Measurements from ENCODE around the gene LRP1-AS.

LRP1-AS gene

DNA sequence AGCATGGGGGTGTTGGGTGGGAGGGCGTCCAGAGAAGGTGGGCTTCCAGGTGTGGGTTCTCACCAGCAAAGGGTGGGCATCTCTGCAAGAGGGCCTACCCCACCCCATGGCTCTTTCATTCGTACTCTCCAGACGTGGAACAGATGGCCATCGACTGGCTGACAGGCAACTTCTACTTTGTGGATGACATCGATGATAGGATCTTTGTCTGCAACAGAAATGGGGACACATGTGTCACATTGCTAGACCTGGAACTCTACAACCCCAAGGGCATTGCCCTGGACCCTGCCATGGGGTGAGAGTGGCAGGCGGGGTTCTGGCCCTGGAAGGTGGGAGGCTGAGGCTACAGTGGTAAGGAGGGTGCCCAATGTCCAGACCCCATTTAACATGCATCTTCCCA, 6.7 kb upstream of the LRP1-AS start:
- 98% methylated on average over 6 of the region's 6 CpGs for WGBS
- H3K27ac ChIP-seq (ENCODE audit: low read length, poor library complexity, severe bottlenecking), result no peak overlapping the region

DNA sequence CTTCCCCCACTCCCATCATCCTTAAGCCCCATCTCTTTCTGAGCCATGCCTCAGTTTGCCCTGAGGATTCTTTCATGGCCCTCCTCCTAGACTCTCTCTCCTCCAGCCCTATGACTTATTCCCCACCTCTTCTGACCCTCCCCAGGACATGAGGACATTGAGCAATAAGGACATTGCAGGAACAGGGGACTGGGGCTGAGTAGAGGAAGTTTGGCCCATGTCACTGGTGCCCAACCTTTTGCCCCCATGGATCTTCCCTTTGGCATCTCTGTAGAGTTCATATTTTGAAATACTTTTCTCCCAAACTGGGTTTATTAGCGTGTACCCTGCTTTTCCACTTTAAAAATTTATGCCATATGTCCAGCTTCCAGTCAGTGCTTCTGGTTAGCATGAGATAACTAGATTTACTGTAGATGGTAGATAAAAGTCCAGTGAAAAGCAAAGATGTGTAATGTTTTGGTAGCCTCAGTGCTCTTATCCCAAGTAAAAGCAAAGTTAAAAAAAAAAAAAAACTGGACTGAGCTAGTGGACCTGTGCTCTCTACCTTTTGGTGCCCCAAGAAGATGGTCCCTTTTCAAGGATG, 6.1 kb upstream of the LRP1-AS start:
- H3K79me1 ChIP-seq (replicated peaks; ENCODE audit: low read length, poor library complexity, severe bottlenecking), result peaks cover 41% of the 10 kb centered on the region
- no peak overlapping the region for H2BK12ac ChIP-seq (ENCODE audit: low read length in 2 of 2)
- H3K4me2 ChIP-seq (ENCODE audit: low read length, poor library complexity, severe bottlenecking), result no peak overlapping the region
- H2AFZ ChIP-seq (ENCODE audit: low read depth, low read length), result no peak overlapping the region
- no peak overlapping the region for H4K8ac ChIP-seq (ENCODE audit: low read length)
- peak overlapping the region; percentile 88 for H3K27ac ChIP-seq (ENCODE audit: low read length, poor library complexity, severe bottlenecking)
- H3K23ac ChIP-seq (ENCODE audit: low read length in 2 of 2), result no peak overlapping the region
- DNase-seq, result no peak
- H2BK120ac ChIP-seq (ENCODE audit: low read depth, low read length), result no peak overlapping the region
- no peaks in the 10 kb centered on the region for H3K9me3 ChIP-seq (ENCODE audit: control insufficient read depth, low read length)
- no peak overlapping the region for H3K18ac ChIP-seq (ENCODE audit: low read depth in 1 of 2, low read length in 2 of 2)
- peaks cover 40% of the 10 kb centered on the region for H3K4me1 ChIP-seq (ENCODE audit: control insufficient read depth, insufficient read depth, low read depth, low read length)
- H3K36me3 ChIP-seq (ENCODE audit: control insufficient read depth in 1 of 2, insufficient read depth in 2 of 2, low read depth in 1 of 2, low read length in 2 of 2), result peaks cover 68 to 79% of the 10 kb centered on the region in 2 experiments
- H4K91ac ChIP-seq (ENCODE audit: low read length), result no peak overlapping the region
- peak overlapping the region; percentile 76 for H2AK5ac ChIP-seq (ENCODE audit: low read length, severe bottlenecking)
- H3K4me3 ChIP-seq (ENCODE audit: insufficient read depth in 1 of 2, low read depth in 1 of 2, low read length in 2 of 2), result no peak overlapping the region
- WGBS, result no CpG with 5 or more reads among the region's 1 CpG
- no peaks in the 10 kb centered on the region for H3K27me3 ChIP-seq (ENCODE audit: control insufficient read depth in 1 of 2, insufficient read depth in 1 of 2, low read length in 2 of 2)
- peak overlapping the region; percentile 88 for H3K9ac ChIP-seq (ENCODE audit: low read length)
- no peak overlapping the region for H2BK5ac ChIP-seq (ENCODE audit: low read depth, low read length, poor library complexity, severe bottlenecking)
- H3K14ac ChIP-seq (ENCODE audit: low read length in 2 of 2), result no peak overlapping the region
- H2BK15ac ChIP-seq (ENCODE audit: low read depth, poor library complexity, severe bottlenecking), result no peak overlapping the region
- no peak overlapping the region for H3K4ac ChIP-seq (ENCODE audit: low read depth in 1 of 2, low read length in 2 of 2)

More for the DNA sequence above, 6.7 kb upstream of the LRP1-AS start:
- H3K23ac ChIP-seq (ENCODE audit: low read length in 2 of 2), result no peak overlapping the region
- no peak overlapping the region for H3K4me2 ChIP-seq (ENCODE audit: low read length, poor library complexity, severe bottlenecking)
- no peak overlapping the region for H3K4me3 ChIP-seq (ENCODE audit: insufficient read depth in 1 of 2, low read depth in 1 of 2, low read length in 2 of 2)
- H4K8ac ChIP-seq (ENCODE audit: low read length), result no peak overlapping the region
- H3K36me3 ChIP-seq (ENCODE audit: control insufficient read depth in 1 of 2, insufficient read depth in 2 of 2, low read depth in 1 of 2, low read length in 2 of 2), result peaks cover 74 to 82% of the 10 kb centered on the region in 2 experiments
- H3K18ac ChIP-seq (ENCODE audit: low read depth in 1 of 2, low read length in 2 of 2), result no peak overlapping the region
- H4K91ac ChIP-seq (ENCODE audit: low read length), result no peak overlapping the region
- H3K4ac ChIP-seq (ENCODE audit: low read depth in 1 of 2, low read length in 2 of 2), result no peak overlapping the region
- H2AFZ ChIP-seq (ENCODE audit: low read depth, low read length), result no peak overlapping the region
- H2BK120ac ChIP-seq (ENCODE audit: low read depth, low read length), result no peak overlapping the region
- H3K9ac ChIP-seq (ENCODE audit: low read length), result peak overlapping the region; percentile 58
- H3K4me1 ChIP-seq (ENCODE audit: control insufficient read depth, insufficient read depth, low read depth, low read length), result peaks cover 35% of the 10 kb centered on the region
- no peaks in the 10 kb centered on the region for H3K9me3 ChIP-seq (ENCODE audit: control insufficient read depth, low read length)
- no peak overlapping the region for H2AK5ac ChIP-seq (ENCODE audit: low read length, severe bottlenecking)
- H2BK12ac ChIP-seq (ENCODE audit: low read length in 2 of 2), result no peak overlapping the region
- H2BK5ac ChIP-seq (ENCODE audit: low read depth, low read length, poor library complexity, severe bottlenecking), result no peak overlapping the region
- H3K14ac ChIP-seq (ENCODE audit: low read length in 2 of 2), result no peak overlapping the region
- H3K79me1 ChIP-seq (replicated peaks; ENCODE audit: low read length, poor library complexity, severe bottlenecking), result peaks cover 40% of the 10 kb centered on the region
- no peak for DNase-seq
- no peak overlapping the region for H2BK15ac ChIP-seq (ENCODE audit: low read depth, poor library complexity, severe bottlenecking)
- H3K27me3 ChIP-seq (ENCODE audit: control insufficient read depth in 1 of 2, insufficient read depth in 1 of 2, low read length in 2 of 2), result no peaks in the 10 kb centered on the region

DNA sequence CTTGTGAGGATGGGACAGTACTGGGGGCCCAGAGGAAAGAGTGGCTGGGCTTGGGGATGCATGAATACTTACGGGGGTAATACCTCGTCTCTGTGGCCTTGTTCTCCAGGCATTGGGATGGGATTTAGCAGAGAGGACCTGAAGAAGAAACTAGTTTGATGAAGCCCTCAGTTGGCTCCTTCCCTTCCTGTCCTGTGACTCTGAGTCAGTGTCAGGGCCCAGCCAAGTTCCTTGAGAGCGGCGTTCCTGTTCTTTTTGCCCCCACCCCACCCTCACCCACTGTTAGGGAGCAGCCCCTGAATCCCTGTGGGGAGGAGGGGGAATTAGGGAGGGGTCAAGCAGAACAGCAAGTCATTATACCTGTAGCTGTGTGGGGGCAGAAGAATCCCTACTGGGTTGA, 5.2 kb upstream of the LRP1-AS start:
- H3K4me1 ChIP-seq (ENCODE audit: control insufficient read depth, insufficient read depth, low read depth, low read length), result peaks cover 46% of the 10 kb centered on the region
- H2AFZ ChIP-seq (ENCODE audit: low read depth, low read length), result no peak overlapping the region
- no peak overlapping the region for H3K4me2 ChIP-seq (ENCODE audit: low read length, poor library complexity, severe bottlenecking)
- no peaks in the 10 kb centered on the region for H3K27me3 ChIP-seq (ENCODE audit: control insufficient read depth in 1 of 2, insufficient read depth in 1 of 2, low read length in 2 of 2)
- H4K8ac ChIP-seq (ENCODE audit: low read length), result no peak overlapping the region
- H2AK5ac ChIP-seq (ENCODE audit: low read length, severe bottlenecking), result peak overlapping the region; percentile 76
- 100% methylated on average over 2 of the region's 4 CpGs for WGBS
- DNase-seq, result no peak
- H3K4me3 ChIP-seq (ENCODE audit: insufficient read depth in 1 of 2, low read depth in 1 of 2, low read length in 2 of 2), result peak overlapping the region in 1 of 2 experiments; percentile 25
- no peak overlapping the region for H4K91ac ChIP-seq (ENCODE audit: low read length)
- no peak overlapping the region for H3K4ac ChIP-seq (ENCODE audit: low read depth in 1 of 2, low read length in 2 of 2)
- H3K14ac ChIP-seq (ENCODE audit: low read length in 2 of 2), result no peak overlapping the region
- no peak overlapping the region for H3K23ac ChIP-seq (ENCODE audit: low read length in 2 of 2)
- H3K9ac ChIP-seq (ENCODE audit: low read length), result peak overlapping the region; percentile 88
- no peak overlapping the region for H2BK5ac ChIP-seq (ENCODE audit: low read depth, low read length, poor library complexity, severe bottlenecking)
- H3K9me3 ChIP-seq (ENCODE audit: control insufficient read depth, low read length), result no peaks in the 10 kb centered on the region
- H3K79me1 ChIP-seq (replicated peaks; ENCODE audit: low read length, poor library complexity, severe bottlenecking), result peaks cover 37% of the 10 kb centered on the region
- H2BK15ac ChIP-seq (ENCODE audit: low read depth, poor library complexity, severe bottlenecking), result no peak overlapping the region
- H3K18ac ChIP-seq (ENCODE audit: low read depth in 1 of 2, low read length in 2 of 2), result no peak overlapping the region
- peak overlapping the region; percentile 88 for H3K27ac ChIP-seq (ENCODE audit: low read length, poor library complexity, severe bottlenecking)
- no peak overlapping the region for H2BK120ac ChIP-seq (ENCODE audit: low read depth, low read length)
- H3K36me3 ChIP-seq (ENCODE audit: control insufficient read depth in 1 of 2, insufficient read depth in 2 of 2, low read depth in 1 of 2, low read length in 2 of 2), result peaks cover 62 to 79% of the 10 kb centered on the region in 2 experiments
- H2BK12ac ChIP-seq (ENCODE audit: low read length in 2 of 2), result no peak overlapping the region

DNA sequence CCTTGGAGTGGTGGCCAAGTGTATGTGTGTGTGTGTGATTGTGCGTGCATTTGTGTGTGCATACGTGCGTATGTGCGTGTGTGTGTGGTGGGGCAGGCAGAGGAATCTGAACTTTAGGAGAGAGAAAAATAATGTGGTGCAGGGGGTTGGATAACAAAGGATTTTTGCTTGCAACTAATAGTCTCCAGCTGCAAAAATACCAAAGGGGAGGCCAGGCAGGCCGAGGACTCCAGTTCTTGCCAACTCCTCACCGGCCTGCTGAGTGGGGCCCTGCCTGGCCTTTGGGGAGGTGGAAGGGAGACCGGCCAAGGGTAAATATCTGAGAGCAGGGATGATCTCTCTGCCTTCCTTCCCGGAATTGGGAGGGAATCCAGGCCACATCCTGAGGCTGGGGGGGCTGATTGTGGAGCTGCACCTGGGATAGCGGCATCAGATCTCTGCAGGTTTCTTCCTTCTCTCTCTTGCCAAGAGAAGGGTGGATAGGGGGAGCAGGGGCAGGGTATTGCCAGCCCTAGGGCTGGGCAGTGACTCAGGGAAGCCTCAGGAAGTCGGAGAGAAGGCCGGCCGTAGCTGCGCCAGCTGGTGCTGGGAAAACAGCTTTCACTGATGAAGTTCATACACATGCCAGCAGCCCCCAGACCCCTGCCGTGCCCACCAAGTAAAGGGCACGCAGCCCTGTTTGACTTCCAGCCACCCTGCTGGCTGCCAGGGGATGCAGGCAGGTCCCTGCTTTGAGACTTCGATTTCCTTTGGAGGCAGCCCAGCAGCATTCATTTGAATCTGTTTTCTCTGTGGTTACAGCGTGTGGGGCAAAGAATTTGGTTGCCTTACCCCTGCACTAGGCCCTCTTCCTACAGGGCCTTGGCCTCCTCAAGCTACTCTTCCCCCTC, 4.6 kb upstream of the LRP1-AS start:
- peak overlapping the region; percentile 76 for H2AK5ac ChIP-seq (ENCODE audit: low read length, severe bottlenecking)
- peaks cover 52% of the 10 kb centered on the region for H3K4me1 ChIP-seq (ENCODE audit: control insufficient read depth, insufficient read depth, low read depth, low read length)
- no peak for DNase-seq
- H3K18ac ChIP-seq (ENCODE audit: low read depth in 1 of 2, low read length in 2 of 2), result peak overlapping the region in 1 of 2 experiments; percentile 44
- H3K27ac ChIP-seq (ENCODE audit: low read length, poor library complexity, severe bottlenecking), result peak overlapping the region; percentile 88
- no peaks in the 10 kb centered on the region for H3K27me3 ChIP-seq (ENCODE audit: control insufficient read depth in 1 of 2, insufficient read depth in 1 of 2, low read length in 2 of 2)
- peaks cover 37% of the 10 kb centered on the region for H3K79me1 ChIP-seq (replicated peaks; ENCODE audit: low read length, poor library complexity, severe bottlenecking)
- no peak overlapping the region for H2AFZ ChIP-seq (ENCODE audit: low read depth, low read length)
- H3K36me3 ChIP-seq (ENCODE audit: control insufficient read depth in 1 of 2, insufficient read depth in 2 of 2, low read depth in 1 of 2, low read length in 2 of 2), result peaks cover 62 to 78% of the 10 kb centered on the region in 2 experiments
- peak overlapping the region; percentile 22 for H2BK5ac ChIP-seq (ENCODE audit: low read depth, low read length, poor library complexity, severe bottlenecking)
- no peak overlapping the region for H3K4ac ChIP-seq (ENCODE audit: low read depth in 1 of 2, low read length in 2 of 2)
- H4K8ac ChIP-seq (ENCODE audit: low read length), result peak overlapping the region; percentile 54
- no peak overlapping the region for H3K23ac ChIP-seq (ENCODE audit: low read length in 2 of 2)
- H3K14ac ChIP-seq (ENCODE audit: low read length in 2 of 2), result no peak overlapping the region
- H4K91ac ChIP-seq (ENCODE audit: low read length), result peak overlapping the region; percentile 6
- WGBS, result 89% methylated on average over 16 of the region's 17 CpGs
- H3K9ac ChIP-seq (ENCODE audit: low read length), result peak overlapping the region; percentile 88
- H2BK12ac ChIP-seq (ENCODE audit: low read length in 2 of 2), result no peak overlapping the region
- peak overlapping the region; percentile 20 for H3K4me2 ChIP-seq (ENCODE audit: low read length, poor library complexity, severe bottlenecking)
- no peak overlapping the region for H2BK15ac ChIP-seq (ENCODE audit: low read depth, poor library complexity, severe bottlenecking)
- H3K4me3 ChIP-seq (ENCODE audit: insufficient read depth in 1 of 2, low read depth in 1 of 2, low read length in 2 of 2), result peak overlapping the region in 1 of 2 experiments; percentile 35
- H3K9me3 ChIP-seq (ENCODE audit: control insufficient read depth, low read length), result no peaks in the 10 kb centered on the region
- H2BK120ac ChIP-seq (ENCODE audit: low read depth, low read length), result no peak overlapping the region

All from mesenchymal stem cell (in vitro differentiated cells and primary cell).